HG02759 (cell line): Measurements from ENCODE around the gene AP2A2.
"Not testable (repeated sequence)": the region's sequence is repeated elsewhere in the genome, so short reads cannot be mapped to it uniquely, and the experiment has no call there.

Experiments
- ATAC-seq: cut with Tn5 transposase; IDR thresholded peaks from one replicate; pipeline ENCODE4 v1.9.1; 2021; ENCODE audit warnings: mild to moderate bottlenecking, moderate library complexity; ENCODE audit not compliant: unreplicated experiment

The AP2A2 gene

GRCh38 chr11:1012740-1013630, 87.3 kb downstream of the AP2A2 start:
- ATAC-seq: no peak

- no peak for ATAC-seq
These were observed 87.9 kb downstream of the AP2A2 start for GRCh38 chr11:1013631-1013935.

DNA sequence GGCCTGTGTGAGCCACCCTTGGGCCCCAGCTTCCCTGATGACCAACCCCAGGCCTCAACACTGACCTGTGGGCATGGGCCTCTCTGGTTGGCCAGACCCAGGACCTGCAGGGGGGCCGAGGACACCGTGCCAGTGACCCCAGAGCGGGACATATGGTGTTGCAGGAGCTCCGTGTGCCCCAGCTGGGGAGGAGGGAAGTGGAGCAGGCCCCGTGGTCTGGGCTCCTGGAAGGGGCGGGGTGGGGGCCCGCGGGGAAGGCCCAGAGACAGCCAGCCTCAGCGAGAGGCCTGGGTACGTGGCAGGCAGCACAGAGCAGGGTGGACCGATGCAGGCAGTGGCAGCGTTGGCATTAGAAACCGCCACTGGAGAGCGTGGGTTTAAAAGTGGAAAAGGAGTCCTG, 88.6 kb downstream of the AP2A2 start:
- no peak for ATAC-seq

DNA sequence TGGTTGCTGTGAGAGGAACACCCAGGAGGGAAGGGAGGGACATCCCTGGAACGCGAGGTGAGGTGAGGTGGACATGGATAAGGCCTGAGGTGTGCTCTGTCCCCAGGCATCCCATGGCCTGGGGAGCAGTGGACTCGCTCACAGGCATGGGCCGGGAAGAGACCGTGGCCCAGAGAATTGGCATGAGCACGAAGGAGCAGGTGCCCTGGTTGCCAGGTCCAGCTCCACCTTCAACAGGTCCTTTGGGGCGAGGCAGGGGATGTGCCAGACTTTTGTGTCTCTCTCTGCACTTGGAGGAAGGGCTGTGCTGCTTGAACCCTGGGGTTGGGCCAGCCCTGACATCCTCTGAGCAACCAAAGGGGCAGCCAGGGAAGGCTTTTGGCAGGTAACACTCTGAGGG, 89.4 kb downstream of the AP2A2 start:
- ATAC-seq: no peak

GRCh38 chr11:1015826-1016545, 90.3 kb downstream of the AP2A2 start:
- no peak for ATAC-seq

DNA sequence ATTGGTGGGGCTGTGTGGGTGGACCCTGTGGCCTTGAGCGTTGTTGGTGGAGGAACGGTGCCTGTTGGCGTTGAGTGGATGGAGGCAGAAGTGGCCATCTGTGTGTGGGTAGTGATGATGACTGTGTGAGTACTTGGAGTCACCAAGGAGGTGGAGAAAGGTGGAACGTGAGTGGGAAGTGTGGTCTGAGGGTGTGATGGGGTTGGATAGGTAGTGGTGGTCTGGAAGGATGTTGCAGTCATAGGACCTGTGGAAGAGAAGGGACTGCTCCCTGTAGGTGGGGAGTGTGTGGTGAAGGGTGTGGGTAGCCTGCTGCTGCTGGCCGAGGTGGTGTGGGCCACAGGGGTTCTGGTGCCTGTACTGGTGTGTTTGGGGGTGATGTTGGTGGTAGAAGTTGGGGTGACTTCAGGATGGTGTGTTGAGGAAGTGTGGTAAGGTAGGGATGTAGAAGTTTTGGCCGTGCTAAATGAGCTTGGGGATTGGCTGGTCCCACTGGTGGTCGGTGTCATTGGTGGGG, 91.0 kb downstream of the AP2A2 start:
- not testable (repeated sequence) for ATAC-seq

GRCh38 chr11:1017269-1018005, 91.8 kb downstream of the AP2A2 start:
- no peak for ATAC-seq

DNA sequence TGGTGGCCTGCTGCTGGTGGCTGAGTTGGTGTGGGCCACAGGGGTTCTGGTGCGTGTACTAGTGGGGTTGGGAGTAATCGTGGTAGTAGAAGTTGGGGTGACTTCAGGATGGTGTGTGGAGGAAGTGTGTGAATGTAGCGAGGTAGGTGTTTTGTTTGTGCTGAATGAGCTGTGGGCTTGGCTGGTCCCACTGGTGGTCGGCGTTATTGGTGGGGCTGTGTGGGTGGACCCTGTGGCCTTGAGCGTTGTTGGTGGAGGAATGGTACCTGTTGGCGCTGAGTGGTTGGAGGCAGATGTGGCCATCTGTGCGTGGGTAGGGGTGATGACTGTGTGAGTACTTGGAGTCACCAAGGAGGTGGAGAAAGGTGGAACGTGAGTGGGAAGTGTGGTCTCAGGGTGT, 92.4 kb downstream of the AP2A2 start:
- no peak for ATAC-seq

- no peak for ATAC-seq
These were observed 93.7 kb downstream of the AP2A2 start for GRCh38 chr11:1019321-1019910.

DNA sequence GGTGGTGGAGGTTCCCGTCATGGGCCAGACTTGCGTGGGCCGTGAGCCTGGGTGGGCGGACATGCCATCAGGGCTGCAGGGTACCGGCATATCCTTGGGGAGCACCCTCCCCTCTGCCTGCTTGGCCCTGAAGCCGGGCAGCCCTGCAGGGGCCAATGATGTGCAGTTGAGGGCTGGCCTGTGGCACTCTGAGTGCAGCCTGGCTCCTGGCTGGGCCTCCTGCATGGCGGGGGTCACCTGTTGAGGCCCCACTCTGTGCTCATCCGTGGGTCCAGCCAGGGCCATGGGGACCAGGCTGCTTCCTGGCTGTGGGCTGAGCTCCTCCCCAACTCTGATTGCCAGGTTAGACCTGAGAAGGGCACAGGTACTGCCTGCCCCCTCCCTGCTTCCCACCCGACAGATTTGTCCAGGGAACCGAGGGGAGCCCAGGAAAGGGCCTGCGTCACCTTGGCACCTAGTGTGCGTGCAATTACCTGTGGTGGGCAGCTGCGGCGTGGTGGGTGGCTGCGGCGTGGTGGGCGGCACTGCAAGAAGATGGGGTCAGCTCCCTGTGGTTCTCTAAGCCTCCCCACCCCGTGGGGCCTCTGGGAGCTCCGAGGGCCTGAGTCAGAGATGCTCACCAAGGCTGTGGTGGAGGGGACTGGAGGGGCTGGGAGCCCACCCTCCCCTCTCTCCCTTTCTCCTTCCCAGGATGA, 94.7 kb downstream of the AP2A2 start:
- ATAC-seq: no peak

GRCh38 chr11:1022411-1022810, 96.7 kb downstream of the AP2A2 start:
- no peak for ATAC-seq

- ATAC-seq: no peak
These were observed 97.5 kb downstream of the AP2A2 start for GRCh38 chr11:1022908-1023810.

- ATAC-seq: no peak
These were observed 98.3 kb downstream of the AP2A2 start for GRCh38 chr11:1023811-1024596.

DNA sequence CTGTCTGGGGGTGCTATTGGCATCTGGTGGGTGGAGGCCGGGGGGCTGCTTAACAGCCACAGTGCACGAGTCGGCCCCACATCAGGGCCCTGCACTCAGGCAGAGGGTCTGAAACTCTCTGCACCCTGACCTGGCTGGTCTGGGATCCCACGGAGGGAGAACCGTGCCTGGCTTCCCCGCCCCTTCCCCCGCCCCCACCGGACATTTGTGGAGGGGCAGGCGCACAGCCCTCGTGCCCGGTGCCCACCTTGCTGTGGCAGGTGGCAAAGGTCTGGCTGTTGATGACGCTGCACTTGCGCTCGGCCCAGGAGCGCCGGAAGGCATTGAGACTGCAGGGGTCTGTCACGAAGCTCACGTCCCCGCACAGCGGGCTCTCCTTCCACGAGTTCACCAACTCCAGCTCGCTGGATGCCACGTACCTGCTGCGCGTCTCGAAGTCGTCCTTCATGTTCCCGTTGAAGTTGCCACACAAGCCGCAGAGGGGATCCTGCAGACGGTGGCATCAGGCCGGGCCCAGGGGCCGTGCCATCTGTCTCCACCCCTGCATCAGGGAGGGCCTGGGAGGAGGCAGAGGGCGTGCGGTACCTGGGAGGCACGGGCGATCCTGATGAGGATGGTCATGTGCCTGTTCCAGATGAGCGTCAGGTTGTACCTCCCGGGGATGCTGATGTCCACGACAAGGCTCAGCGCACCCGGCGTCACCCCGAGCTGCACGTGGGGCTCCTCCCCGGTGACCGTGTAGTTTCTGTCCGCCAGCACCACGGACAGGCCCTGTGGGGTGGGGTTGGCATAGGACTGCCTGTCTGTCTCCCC, 99.1 kb downstream of the AP2A2 start:
- ATAC-seq: no peak

DNA sequence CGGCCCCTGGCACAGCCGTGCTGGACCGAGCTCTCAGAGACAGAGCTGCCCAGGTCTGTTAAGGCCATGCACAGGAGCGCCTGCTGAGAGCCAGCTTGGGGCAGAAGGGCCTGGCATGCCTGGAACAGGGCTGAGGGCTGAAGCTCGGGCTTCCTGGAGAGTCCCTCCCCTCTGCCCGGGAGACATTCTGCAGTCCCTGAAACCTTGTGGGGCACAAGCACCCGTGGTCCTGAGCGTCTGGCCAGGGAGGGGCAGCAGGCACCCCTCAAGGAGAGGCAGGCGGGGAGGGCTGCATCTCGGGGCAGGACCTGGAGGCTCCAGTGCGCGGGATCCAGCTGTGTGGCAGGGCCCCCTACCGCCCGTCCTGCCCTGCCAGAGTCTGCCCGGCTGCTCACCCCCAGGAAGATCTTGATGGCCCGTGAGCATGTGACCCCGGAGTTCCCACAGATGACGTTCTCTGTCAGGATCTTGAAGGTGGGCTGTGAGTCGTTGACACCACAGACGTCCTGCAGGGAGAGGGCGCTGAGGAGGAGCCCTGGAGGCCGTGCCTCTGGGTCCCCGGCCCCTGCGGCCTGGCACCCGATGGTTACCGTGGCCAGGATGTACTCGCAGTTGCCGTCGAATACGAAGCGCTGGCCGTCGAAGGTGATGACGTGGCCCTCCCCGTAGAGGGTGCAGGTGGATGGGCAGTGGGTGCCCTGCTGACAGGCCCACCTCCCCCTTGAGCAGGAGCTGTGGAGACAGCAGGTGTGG, 99.9 kb downstream of the AP2A2 start:
- ATAC-seq: no peak

- no peak for ATAC-seq
These were observed 100.4 kb downstream of the AP2A2 start for GRCh38 chr11:1026163-1026450.
